Spleen (tissue), 11 donors: Measurements from ENCODE around the gene FGFR2. TPM values are rescaled to one million over a fixed set of nuclear protein-coding genes. Genes with fewer than 3 reads are reported as not detected.

Experiments used
- DNase-seq: peaks from one replicate; pipeline ENCODE4 v3.0.0-alpha.2; 2020
- H3K27ac ChIP-seq, 8 donors: fragments of 200-600 bp; sonication (generic) in 7 of 8; 1 replicate in 4 of 8; 2 replicates in 4 of 8; pipeline versions ENCODE4 v1.5.0 to v1.8.0; 2016 to 2021; ENCODE audit warnings: inconsistent platforms in 4 of 8, mild to moderate bottlenecking in 4 of 8, moderate library complexity in 1 of 8
- H3K27me3 ChIP-seq, 7 donors: fragments of 200-600 bp; sonication (generic) in 6 of 7; replicated peaks in 1 of 7; 1 replicate in 4 of 7; 2 replicates in 3 of 7; pipeline versions ENCODE4 v1.5.0 to v1.8.0; 2016 to 2021; ENCODE audit warnings: inconsistent platforms in 3 of 7, mild to moderate bottlenecking in 1 of 7
- H3K36me3 ChIP-seq, 6 donors: fragments of 200-600 bp; sonication (generic) in 5 of 6; 1 replicate in 4 of 6; 2 replicates in 2 of 6; pipeline versions ENCODE4 v1.5.0 to v1.8.0; 2016 to 2021; ENCODE audit warnings: inconsistent platforms in 2 of 6
- H3K4me1 ChIP-seq, 6 donors: fragments of 200-600 bp; sonication (generic) in 5 of 6; 1 replicate in 3 of 6; 2 replicates in 3 of 6; pipeline versions ENCODE4 v1.5.0 to v1.8.0; 2016 to 2021; ENCODE audit warnings: inconsistent platforms in 3 of 6
- H3K4me3 ChIP-seq, 8 donors: fragments of 200-600 bp; sonication (generic) in 7 of 8; 1 replicate in 4 of 8; 2 replicates in 4 of 8; pipeline versions ENCODE4 v1.5.0 to v1.8.0; 2016 to 2021; ENCODE audit warnings: inconsistent platforms in 4 of 8, mild to moderate bottlenecking in 4 of 8, moderate library complexity in 2 of 8
- H3K9me3 ChIP-seq, 8 donors: fragments of 200-600 bp; sonication (generic) in 7 of 8; 1 replicate in 4 of 8; 2 replicates in 4 of 8; pipeline versions ENCODE4 v1.5.0 to v1.8.0; 2016 to 2021; ENCODE audit warnings: inconsistent platforms in 4 of 8
- POLR2A ChIP-seq, 3 donors: fragments of 450-650 bp; IDR thresholded peaks; one replicate each; pipeline ENCODE4 v1.5.1; 2017; ENCODE audit warnings: antibody characterized with exemption in 3 of 3, mild to moderate bottlenecking in 1 of 3
- POLR2AphosphoS5 ChIP-seq, 3 donors: sonication (generic); formaldehyde crosslinking; IDR thresholded peaks; one replicate each; pipeline ENCODE4 v1.5.1; 2017; ENCODE audit warnings: antibody characterized with exemption in 3 of 3
- WGBS, 5 donors: extraction: QIAGEN DNeasy Blood & Tissue Kit in 3 of 5; methylation state at CpG; one replicate each; pipeline versions ENCODE4 v1.1.5 to v1.1.7; 2013 to 2018; 5-methylcytosine and 5-hydroxymethylcytosine counted together
- intact Hi-C: fragments of 100-400 bp; cut with DNase I; formaldehyde crosslinking; loops from one replicate; pipeline ENCODE4 v1.15.0; 2023; ENCODE audit warnings: low total_unique reads
- polyA plus RNA-seq, 3 donors: library from polyadenylated mRNA; stranded (reverse); fragments of 200-250 nt; gene quantifications; one replicate each; pipeline ENCODE4 v1.2.1, GENCODE V29; 2013
- total RNA-seq, 7 donors: library from RNA; depleted of rRNA in 3 of 7; stranded (reverse); fragments of >200 nt in 3 of 7; fragmentation: NEBNext Ultra II Directional in 4 of 7; extraction: Animal tissue kit (Norgen Biotek cat#: 25700) in 4 of 7; gene quantifications; one replicate each; pipeline versions ENCODE4 v1.1.0 to v1.2.1, GENCODE V29; 2016 to 2021
- TF ChIP-seq, protein P1 (sequence below), 11 experiments: fragments of 200-600 bp in 7 of 11; fragments of 450-650 bp in 4 of 11; sonication (generic) in 4 of 11; IDR thresholded peaks in 8 of 11; conservative IDR thresholded peaks in 3 of 11; 1 replicate in 7 of 11; 2 replicates in 4 of 11; pipeline versions ENCODE4 v1.4.0 to v1.8.0; 2016 to 2021; ENCODE audit warnings: antibody characterized with exemption in 11 of 11, inconsistent platforms in 4 of 11, mild to moderate bottlenecking in 1 of 11
- donor health status: healthy with polysubstance abuse.
- donor health status: DM: no; HTN: no; CAD: no; lungs with moderate emphysema.
- donor health status: DM: no; HTN: no; CAD: no.
- donor health status: Bipolar disorder and iron deficiency.
- donor health status: healthy.
- donor health status: DM: no; HTN: no; CAD: no.
- donor health status: DM: yes; HTN: yes; CAD: no.

The FGFR2 gene
- total and polyA plus RNA-seq, 10 donors = 0.24 to 1.8 (median 0.91) TPM

DNA sequence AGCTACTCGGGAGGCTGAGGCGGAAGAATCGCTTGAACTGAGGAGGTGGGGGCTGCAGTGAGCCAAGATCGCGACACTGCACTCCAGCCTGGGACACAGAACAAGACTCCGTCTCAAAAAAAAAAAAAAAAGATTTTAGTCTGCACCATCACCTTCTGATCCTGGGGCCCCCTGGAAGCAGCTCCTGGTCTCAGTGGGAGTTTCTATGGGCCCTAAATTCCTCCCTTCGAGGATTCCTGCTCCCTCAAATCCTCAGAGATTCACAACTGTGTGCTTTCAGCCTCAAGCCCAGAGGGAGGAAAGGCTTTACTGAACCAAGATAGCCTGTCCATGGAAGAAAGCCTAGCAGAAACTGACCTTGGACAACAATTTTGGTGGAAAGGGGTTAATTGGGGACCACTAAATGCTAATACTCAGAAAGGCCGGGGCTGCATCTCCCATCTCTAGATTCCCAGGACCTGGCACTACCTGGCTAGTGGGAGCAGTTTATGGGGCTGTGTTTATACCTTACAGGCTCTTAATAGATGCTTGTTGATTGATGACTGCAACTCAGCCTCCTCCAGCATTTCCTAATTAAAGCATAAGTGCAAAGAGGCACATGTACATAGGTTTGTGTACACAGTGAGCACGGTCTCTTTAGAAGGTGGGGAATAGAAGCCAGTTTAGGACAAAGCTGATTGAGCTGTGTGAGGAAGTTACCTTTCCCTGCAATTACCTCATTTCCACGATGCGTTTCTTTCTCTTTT, 9.2 kb upstream of the FGFR2 start:
- H3K4me1 ChIP-seq = peaks cover 0 to 10% (median 6%) of the 10 kb centered on the region in 6 donors
- no peak overlapping the region for H3K27ac ChIP-seq
- no peaks in the 10 kb centered on the region for H3K36me3 ChIP-seq
- no peak overlapping the region for H3K4me3 ChIP-seq
- no peaks in the 10 kb centered on the region for H3K9me3 ChIP-seq
- intact Hi-C loops = no loop called here
- H3K27me3 ChIP-seq = peaks cover 0 to 75% (median 14%) of the 10 kb centered on the region in 7 donors
- WGBS, 5 donors = 78 to 87% (median 80%) methylated on average over 11 of the region's 11 CpGs
- DNase-seq = no peak
- TF ChIP-seq, protein P1, sequence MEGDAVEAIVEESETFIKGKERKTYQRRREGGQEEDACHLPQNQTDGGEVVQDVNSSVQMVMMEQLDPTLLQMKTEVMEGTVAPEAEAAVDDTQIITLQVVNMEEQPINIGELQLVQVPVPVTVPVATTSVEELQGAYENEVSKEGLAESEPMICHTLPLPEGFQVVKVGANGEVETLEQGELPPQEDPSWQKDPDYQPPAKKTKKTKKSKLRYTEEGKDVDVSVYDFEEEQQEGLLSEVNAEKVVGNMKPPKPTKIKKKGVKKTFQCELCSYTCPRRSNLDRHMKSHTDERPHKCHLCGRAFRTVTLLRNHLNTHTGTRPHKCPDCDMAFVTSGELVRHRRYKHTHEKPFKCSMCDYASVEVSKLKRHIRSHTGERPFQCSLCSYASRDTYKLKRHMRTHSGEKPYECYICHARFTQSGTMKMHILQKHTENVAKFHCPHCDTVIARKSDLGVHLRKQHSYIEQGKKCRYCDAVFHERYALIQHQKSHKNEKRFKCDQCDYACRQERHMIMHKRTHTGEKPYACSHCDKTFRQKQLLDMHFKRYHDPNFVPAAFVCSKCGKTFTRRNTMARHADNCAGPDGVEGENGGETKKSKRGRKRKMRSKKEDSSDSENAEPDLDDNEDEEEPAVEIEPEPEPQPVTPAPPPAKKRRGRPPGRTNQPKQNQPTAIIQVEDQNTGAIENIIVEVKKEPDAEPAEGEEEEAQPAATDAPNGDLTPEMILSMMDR (IDR thresholded peaks at IDR 0.05 in 8 of 11, conservative IDR thresholded peaks at IDR 0.05 in 3 of 11) = no peak
- TF ChIP-seq POLR2A (IDR thresholded peaks at IDR 0.05) (no peak), POLR2AphosphoS5 (IDR thresholded peaks at IDR 0.05) (no peak)

DNA sequence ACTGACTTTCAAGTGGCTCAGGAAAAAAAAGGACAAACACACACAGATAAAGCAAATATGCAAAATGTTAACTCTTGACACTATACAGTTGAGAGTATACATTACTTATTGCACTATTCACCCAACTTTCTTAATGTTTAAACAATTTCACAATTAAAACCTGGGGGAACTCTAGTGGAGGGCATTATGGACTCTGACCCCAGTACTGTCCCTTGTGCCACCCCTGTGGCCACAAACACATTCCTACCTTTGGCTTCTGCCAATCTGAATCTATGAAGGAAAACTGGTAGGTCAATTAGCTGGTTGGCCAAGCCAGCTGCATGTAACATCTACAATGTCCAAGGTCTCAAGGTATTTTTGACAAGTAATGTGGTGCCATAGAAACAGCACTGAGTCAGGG, 7.5 kb upstream of the FGFR2 start:
- H3K4me1 ChIP-seq = peaks cover 0 to 10% (median 6%) of the 10 kb centered on the region in 6 donors
- TF ChIP-seq POLR2AphosphoS5 (IDR thresholded peaks at IDR 0.05) (no peak), POLR2A (IDR thresholded peaks at IDR 0.05) (no peak)
- TF ChIP-seq, protein P1 (IDR thresholded peaks at IDR 0.05 in 8 of 11, conservative IDR thresholded peaks at IDR 0.05 in 3 of 11) = no peak
- no peaks in the 10 kb centered on the region for H3K36me3 ChIP-seq
- no peak overlapping the region for H3K4me3 ChIP-seq
- intact Hi-C loops = no loop called here
- no peak for DNase-seq
- H3K27me3 ChIP-seq = peaks cover 0 to 91% (median 14%) of the 10 kb centered on the region in 7 donors
- no peaks in the 10 kb centered on the region for H3K9me3 ChIP-seq
- no peak overlapping the region for H3K27ac ChIP-seq

DNA sequence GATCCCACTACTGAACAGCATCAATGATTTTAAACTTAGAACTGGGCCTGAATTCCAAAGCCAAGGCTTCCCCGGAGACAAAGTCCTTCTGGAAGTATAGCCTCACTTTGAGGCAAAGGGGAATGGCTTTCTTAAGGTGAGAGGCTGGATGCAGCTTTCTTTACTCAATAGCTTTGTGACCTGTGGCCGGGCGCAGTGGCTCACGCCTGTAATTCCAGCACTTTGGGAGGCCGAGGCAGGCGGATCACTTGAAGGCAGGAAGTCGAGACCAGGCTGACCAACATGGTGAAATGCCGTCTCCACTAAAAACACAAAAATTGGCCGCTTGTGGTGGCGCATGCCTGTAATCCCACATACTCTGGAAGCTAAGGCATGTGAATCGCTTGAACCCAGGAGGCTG, 3.2 kb upstream of the FGFR2 start:
- DNase-seq = no peak
- 75 to 85% (median 82%) methylated on average over 11 of the region's 11 CpGs for WGBS, 5 donors
- TF ChIP-seq POLR2AphosphoS5 (IDR thresholded peaks at IDR 0.05) (no peak), POLR2A (IDR thresholded peaks at IDR 0.05) (no peak)
- TF ChIP-seq, protein P1 (IDR thresholded peaks at IDR 0.05 in 8 of 11, conservative IDR thresholded peaks at IDR 0.05 in 3 of 11) = no peak
- H3K4me1 ChIP-seq = peaks cover 7 to 24% (median 15%) of the 10 kb centered on the region in 6 donors
- H3K9me3 ChIP-seq = no peaks in the 10 kb centered on the region
- H3K27ac ChIP-seq = no peak overlapping the region
- no peak overlapping the region for H3K4me3 ChIP-seq
- H3K36me3 ChIP-seq = no peaks in the 10 kb centered on the region
- peaks cover 0 to 96% (median 30%) of the 10 kb centered on the region in 7 donors for H3K27me3 ChIP-seq
- intact Hi-C loops = no loop called here

DNA sequence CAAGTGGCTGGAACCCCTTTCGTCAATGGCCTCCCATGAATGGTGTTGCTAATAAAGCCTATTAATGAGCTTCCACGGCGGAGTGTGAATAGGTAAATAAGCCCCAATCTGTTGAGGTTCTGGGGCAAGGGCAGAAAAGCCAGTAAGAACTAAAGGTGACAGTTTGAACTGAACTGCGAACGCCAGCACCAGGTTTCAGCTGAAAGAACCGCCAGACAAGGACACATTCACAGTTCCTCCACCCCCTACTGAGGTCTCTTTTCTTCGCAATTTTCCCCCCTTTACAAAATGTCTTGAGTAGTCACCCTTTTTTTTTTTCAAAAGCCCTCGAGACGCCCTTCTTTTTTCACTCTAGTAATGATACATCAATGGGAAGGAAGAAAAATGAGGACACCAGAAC, 2.4 kb upstream of the FGFR2 start:
- 17 to 25% (median 20%) methylated on average over 9 of the region's 9 CpGs for WGBS, 5 donors
- TF ChIP-seq, protein P1 (IDR thresholded peaks at IDR 0.05 in 8 of 11, conservative IDR thresholded peaks at IDR 0.05 in 3 of 11) = no peak
- no peak for TF ChIP-seq POLR2A (IDR thresholded peaks at IDR 0.05)
- no peak for TF ChIP-seq POLR2AphosphoS5 (IDR thresholded peaks at IDR 0.05)
- Histone ChIP-seq H3K4me1 (peaks cover 7 to 24% (median 15%) of the 10 kb centered on the region in 6 donors), H3K27ac (no peak overlapping the region), H3K4me3 (no peak overlapping the region), H3K27me3 (peaks cover 0 to 96% (median 37%) of the 10 kb centered on the region in 7 donors), H3K36me3 (no peaks in the 10 kb centered on the region), H3K9me3 (no peaks in the 10 kb centered on the region)
- DNase-seq = no peak
- intact Hi-C loops = no loop called here
